ENCODE data around the gene ESYT2.

Gene ESYT2

DNA sequence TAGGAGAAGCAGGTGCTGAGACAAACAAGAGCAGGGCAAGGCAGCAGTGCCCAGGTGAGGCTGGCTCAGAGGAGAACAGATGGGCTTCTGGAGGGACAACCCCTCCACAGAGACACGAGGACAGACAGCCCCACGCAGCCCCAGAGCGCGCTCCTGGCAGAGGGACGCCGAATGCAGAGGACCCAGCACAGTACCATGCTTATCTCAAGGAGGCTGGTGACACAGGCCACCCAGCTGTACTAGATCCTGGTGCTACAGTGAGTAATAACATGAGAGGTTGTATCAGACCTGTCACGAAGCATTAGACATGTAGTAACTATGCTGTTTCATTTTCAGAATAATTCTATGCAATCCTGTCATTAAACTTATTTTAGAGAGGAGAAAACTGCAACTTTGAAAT is 64.3 kb downstream of the ESYT2 start:
- no peak for DNase-seq

- DNase-seq, result no peak
These were observed 65.8 kb downstream of the ESYT2 start for GRCh38 chr7:158763454-158764033.

- no peak for DNase-seq
These were observed 67.4 kb downstream of the ESYT2 start for GRCh38 chr7:158761945-158762344.

DNA sequence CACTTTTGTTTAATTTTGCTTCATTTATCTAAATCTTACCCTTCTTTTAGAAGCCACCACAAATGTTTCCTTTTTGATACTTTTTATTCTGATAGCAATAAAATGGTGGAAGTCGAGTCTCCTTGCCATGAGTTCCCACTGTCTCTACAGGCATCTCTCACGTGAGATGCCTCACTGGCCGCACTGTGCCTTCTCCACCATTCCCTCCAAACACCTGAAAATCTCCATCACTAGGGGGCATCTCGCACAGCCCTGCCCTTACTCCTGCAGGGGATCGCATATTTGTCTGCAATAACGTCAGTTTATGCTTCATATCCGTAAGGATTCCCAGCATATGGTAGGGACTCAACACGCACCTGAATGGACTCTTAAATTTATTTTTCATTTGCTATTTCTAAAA is 68.4 kb downstream of the ESYT2 start:
- DNase-seq, result no peak

- DNase-seq, result no peak
These were observed 68.9 kb downstream of the ESYT2 start for GRCh38 chr7:158760445-158760764.

- no peak for DNase-seq
These were observed 69.4 kb downstream of the ESYT2 start for GRCh38 chr7:158759749-158760444.

- no peak for DNase-seq
These were observed 70.1 kb downstream of the ESYT2 start for GRCh38 chr7:158759245-158759614.

DNA sequence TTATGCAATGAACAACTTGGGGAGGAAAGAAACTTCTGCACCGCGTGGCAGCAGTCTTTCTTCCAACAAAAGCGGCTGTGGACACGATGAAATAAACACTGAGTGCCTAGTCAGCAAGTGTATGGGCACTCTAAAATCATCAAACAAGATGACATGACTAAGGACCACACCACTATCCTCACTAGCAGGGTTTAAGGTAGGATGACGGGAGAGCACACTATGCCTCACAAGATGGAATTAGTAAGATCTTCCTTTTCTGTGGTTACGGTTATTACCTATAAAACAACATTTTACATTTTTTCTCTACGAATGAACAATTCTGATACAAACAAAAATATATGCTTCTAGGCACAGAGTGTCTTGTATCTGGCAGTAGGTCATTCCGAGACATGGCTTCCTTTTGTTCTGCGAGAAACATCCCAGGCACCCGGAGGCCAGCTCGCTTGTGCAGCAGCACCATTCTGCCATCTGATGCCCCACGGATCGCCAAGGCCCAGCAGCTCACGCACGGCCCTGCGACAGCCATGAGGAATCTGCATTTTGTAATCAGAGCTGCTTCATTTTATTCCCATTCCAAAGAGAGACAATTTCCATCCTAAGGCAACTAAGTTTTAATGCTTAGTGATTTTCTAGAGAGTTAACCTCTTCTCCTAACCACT is 70.6 kb downstream of the ESYT2 start:
- no peak for DNase-seq

DNA sequence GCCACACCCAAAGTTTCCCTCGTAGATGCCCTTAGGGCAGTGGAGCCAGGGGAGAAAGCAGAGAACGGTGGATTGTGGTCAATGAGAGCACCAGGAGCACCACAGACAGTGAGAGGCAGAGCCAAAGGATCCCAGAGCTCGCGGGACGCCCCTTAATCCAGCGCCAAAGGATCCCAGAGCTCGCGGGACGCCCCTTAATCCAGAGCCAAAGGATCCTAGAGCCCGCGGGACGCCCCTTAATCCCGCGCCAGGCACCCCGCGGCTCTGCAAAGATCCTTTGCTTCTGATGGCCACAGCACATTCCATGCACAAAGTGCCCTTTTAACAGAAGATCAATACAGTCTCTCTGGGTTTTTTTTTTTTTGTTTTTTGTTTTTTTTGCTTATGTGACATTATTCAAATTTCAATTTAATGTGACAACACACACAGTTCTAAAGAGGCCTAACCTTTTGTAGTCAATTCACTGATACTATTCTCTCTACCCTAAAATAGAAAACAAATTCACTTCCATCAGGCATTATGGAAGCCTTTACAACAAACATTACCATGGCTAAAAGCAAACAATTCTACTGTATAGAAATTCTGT is 71.8 kb downstream of the ESYT2 start:
- DNase-seq, result no peak

DNA sequence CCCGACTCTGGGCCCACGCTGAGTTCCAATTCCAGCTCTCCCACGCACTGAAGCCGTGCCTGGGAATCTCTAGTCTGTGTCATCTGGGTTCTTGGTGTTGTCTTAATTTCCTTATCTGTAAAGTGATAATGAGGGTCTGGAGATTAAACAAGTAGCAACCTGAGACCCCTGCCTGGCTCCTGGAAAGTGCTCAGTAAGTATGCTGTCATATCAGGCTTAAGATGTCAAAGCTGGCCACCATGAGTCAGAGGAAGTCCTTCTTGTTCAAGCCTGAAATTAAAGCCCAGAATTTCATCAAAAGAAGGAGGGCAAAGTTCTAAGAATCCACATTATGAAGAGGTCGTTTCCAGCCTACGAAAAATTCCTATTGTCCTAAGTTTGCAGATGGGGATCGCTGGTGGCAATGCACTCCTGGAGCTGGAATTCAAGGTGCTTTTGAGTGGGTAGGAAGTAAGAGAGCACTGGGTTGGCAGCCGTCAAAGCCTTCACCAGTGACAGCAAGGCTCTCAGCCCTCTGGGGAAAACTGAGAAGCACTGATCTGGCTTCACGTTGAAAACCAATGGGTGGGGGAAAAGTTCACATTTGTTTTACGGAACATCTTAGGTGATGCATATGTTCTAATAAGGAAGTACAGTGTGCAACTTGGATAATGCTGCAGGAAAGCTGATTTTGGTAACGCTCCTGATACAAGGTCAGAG is 74.4 kb downstream of the ESYT2 start:
- DNase-seq, result no peak

DNA sequence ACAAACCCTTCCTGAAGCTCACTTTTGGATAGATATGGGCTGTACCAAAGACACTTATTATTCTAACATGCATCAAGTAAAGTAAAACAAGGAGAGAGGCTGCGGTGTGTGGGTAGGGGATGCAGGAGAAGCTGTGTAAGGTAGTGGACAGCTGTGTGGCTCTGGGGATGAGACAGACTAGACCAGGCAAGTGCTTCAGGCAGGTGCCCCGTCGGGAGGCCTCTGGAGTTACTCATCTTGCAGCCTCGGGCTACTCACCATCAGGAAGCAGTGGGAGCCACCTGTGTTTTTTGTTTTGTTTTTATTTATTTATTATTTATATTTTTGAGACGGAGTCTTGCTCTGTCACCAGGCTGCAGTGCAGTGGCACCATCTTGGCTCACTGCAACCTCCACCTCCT is 75.4 kb downstream of the ESYT2 start:
- no peak for DNase-seq

DNA sequence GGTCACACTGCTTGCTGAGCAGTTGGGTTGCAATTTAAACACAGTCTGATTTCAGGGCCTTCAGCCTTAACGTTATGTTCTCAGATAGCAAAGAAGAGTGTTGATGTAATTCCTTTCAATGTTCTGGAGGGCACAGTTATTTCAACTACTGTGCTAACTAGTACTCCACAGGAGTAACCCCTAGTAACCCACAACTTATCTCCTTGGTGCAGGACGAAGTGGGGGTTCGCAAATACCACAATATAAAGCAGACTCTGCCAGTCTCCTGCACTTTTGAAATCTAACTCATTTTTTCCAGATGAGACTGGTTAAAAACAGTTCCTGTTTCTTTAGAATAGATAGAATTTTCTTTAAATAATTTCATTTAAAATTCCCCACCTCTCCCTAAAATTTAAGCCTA is 77.6 kb downstream of the ESYT2 start:
- DNase-seq, result no peak

DNA sequence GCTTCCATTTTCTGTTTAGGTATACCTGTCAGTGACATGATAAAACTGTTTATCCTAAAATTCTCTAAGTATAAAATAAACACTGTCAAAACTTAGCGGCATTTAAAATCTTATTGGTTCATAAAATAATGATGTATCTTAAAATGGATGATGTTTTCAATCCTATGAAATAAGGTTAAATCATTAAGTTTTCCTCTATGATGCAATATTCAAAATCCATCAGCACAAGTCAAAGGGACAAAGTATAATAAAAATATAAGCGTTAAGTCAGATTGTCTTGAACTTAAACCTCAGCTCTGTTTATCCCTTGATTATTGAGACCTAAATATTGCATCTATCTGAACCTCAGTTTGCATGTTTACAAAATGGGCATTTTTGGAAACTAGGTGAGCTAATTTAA is 78.1 kb downstream of the ESYT2 start:
- DNase-seq, result no peak

- DNase-seq, result no peak
These were observed 78.6 kb downstream of the ESYT2 start for GRCh38 chr7:158750702-158751101.

- no peak for DNase-seq
These were observed 79.9 kb downstream of the ESYT2 start for GRCh38 chr7:158749396-158749795.

- no peak for DNase-seq
These were observed 81.0 kb downstream of the ESYT2 start for GRCh38 chr7:158748335-158748734.

- DNase-seq, result no peak
These were observed 81.9 kb downstream of the ESYT2 start for GRCh38 chr7:158747408-158747807.

DNA sequence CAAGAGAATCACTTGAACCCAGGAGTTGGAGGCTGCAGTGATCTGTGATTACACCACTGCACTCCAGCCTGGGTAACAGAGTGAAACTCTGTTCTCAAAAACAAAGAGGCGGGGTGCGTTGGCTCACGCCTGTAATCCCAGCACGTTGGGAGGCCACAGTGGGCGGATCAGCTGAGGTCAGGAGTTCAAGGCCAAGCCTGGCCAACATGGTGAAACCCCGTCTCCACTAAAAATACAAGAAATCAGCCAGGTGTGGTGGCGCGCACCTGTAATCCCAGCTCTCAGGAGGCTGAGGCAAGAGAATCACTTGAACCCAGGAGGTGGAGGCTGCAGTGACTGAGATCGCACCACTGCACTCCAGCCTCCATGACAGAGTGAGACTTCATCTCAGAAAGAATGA is 82.4 kb downstream of the ESYT2 start:
- no peak for DNase-seq

DNA sequence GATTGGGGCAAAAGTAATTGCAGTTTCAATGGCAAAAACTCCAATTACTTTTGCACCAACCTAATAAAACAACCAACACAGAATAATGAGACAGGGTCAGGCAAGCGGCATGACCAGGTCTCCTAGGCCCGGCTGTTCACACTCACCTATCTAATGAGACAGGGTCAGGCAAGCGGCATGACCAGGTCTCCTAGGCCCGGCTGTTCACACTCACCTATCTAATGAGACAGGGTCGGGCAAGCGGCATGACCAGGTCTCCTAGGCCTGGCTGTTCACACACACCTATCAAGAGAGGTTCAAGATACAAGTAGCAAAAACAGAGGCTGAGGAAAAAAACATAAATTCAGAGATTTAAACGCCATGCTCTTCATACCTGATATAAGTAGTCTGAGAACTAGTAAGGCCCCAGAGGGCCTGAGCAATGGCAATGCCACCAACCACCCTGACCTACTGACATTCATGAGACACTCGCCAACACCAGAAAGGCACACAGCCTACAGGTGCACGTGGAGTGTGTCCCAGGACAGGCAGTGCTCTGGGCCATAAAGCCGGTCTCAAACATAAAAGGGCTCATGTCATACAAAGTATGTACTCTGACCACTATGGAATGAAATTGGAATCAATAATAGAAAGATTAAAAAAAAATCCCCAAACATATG is 84.1 kb downstream of the ESYT2 start:
- DNase-seq, result no peak

DNA sequence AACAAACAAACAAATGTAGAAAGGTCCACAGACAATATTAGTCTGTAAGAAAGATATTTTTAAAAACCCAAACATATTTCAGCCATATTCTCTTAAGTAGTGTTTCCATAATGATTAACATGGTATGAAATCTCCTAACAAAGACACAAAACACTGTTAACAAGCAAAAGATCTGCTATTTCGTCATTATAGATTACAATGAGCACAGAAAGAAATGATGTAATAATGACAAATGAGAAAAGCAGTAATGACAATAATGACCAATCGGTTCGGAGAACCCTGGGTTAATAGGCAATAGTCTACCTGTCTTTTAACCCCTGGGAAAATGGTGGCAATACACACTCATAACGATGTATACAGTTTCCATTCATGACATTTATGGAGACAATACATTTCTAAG is 85.2 kb downstream of the ESYT2 start:
- DNase-seq, result no peak

DNA sequence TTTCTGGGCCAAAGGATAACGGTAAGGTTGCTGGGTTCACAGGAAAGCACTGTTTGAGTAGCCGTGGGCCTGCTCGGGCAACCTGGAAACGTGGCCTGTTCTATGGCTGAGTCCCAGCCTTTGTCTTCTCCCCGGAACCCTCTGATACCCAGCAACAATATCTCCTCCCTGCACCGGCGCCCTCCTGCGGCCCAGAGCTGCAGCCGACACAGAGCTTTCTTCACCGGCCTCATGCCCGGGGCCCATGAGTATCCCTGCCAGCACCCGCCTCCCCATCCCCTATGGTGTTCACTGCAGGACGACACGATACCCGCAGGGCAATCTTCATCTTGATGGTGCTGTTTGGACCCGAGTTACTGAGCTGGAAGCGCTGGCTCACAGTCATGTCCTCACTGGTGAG is 86.1 kb downstream of the ESYT2 start:
- no peak for DNase-seq

DNA sequence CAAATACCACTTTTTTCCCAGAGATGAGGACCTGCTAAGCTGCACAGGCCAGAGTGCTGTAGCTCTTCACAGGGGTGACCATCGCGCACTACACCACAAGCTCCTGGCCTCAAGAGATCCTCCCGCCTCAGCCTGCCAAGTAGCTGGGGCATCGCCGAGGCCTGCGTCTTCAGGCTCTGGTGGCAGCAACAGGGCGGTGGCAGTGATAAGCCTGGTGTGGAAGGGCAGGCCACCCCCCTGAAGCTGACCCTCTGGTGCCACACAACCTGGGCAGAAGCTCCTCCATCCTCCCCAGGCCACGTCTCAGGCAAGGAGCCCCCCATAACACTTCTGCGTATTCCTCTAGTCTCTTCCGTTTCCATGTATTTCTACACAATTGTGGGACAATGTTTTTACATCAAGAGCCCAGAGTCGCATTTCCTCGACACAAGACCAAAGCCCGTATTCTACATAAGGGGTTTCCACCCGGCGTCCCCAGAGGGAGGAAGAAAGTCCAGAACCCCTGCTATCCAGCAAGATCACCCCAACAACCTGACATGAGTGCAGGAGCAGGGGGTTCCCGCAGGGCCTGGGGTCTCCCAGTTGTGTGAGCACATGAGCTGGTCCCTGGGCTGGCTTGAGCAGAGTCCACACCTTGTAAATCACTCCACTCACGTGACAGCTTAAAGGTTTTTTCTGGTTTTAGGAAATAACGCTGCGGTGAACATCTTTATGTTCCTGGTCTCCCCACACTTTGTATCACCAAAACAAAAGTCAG is 87.1 kb downstream of the ESYT2 start:
- DNase-seq, result no peak
